Fibroblast of skin of right quadriceps (primary cell): Measurements from ENCODE around the gene FKBP15.
"Not testable (repeated sequence)": the region's sequence is repeated elsewhere in the genome, so short reads cannot be mapped to it uniquely, and the experiment has no call there.

Experiments used
- DNase-seq: peaks from one replicate; pipeline ENCODE4 v3.0.0-alpha.2; 2013

Gene FKBP15

GRCh38 chr9:113221003-113221799 is at the start of gene FKBP15, which contains the start of gene SLC31A1:
Gene FKBP15, minus strand, starts transcription at chr9:113221277. Its CDS starts 34 bp downstream, at chr9:113221243.
Gene SLC31A1, plus strand, starts transcription at chr9:113221544. Its CDS starts 34,605 bp downstream, at chr9:113256149.
- DNase-seq, result peak; percentile 98

GRCh38 chr9:113269871-113270270 is 48.8 kb upstream of the FKBP15 start:
- no peak for DNase-seq

GRCh38 chr9:113269355-113269754 is 48.3 kb upstream of the FKBP15 start:
- DNase-seq, result no peak

- no peak for DNase-seq
Observed at GRCh38 chr9:113267911-113268566, 47.0 kb upstream of the FKBP15 start.

GRCh38 chr9:113266174-113266573 is 45.1 kb upstream of the FKBP15 start:
- no peak for DNase-seq

- no peak for DNase-seq
Observed at GRCh38 chr9:113261917-113262671, 41.0 kb upstream of the FKBP15 start.

- no peak for DNase-seq
Observed at GRCh38 chr9:113258282-113258681, 37.2 kb upstream of the FKBP15 start.

- DNase-seq, result no peak
Observed at GRCh38 chr9:113257863-113258262, 36.8 kb upstream of the FKBP15 start.

- DNase-seq, result no peak
Observed at GRCh38 chr9:113255438-113255837, 34.4 kb upstream of the FKBP15 start.

- DNase-seq, result no peak
Observed at GRCh38 chr9:113254991-113255390, 33.9 kb upstream of the FKBP15 start.

GRCh38 chr9:113250807-113251206 is 29.7 kb upstream of the FKBP15 start:
- no peak for DNase-seq

GRCh38 chr9:113249661-113250060 is 28.6 kb upstream of the FKBP15 start:
- DNase-seq, result not testable (repeated sequence)

GRCh38 chr9:113247640-113248039 is 26.6 kb upstream of the FKBP15 start:
- DNase-seq, result no peak

- DNase-seq, result no peak
Observed at GRCh38 chr9:113246928-113247327, 25.9 kb upstream of the FKBP15 start.

- no peak for DNase-seq
Observed at GRCh38 chr9:113245894-113246293, 24.8 kb upstream of the FKBP15 start.

- no peak for DNase-seq
Observed at GRCh38 chr9:113244556-113244955, 23.5 kb upstream of the FKBP15 start.

GRCh38 chr9:113241161-113241560 is 20.1 kb upstream of the FKBP15 start:
- DNase-seq, result no peak

- no peak for DNase-seq
Observed at GRCh38 chr9:113238859-113239232, 17.8 kb upstream of the FKBP15 start.

- no peak for DNase-seq
Observed at GRCh38 chr9:113238202-113238858, 17.3 kb upstream of the FKBP15 start.

GRCh38 chr9:113237026-113237425 is 15.9 kb upstream of the FKBP15 start:
- DNase-seq, result no peak

GRCh38 chr9:113235701-113236255 is 14.7 kb upstream of the FKBP15 start:
- not testable (repeated sequence) for DNase-seq

GRCh38 chr9:113231701-113232100 is 10.6 kb upstream of the FKBP15 start:
- DNase-seq, result no peak
